HL-60 (cell line): Measurements from ENCODE around the gene SDS.

Experiments
- CTCF ChIP-seq: IDR thresholded peaks from one replicate; pipeline ENCODE4 v1.5.1; 2011; ENCODE audit warnings: low read length, control low read depth, inconsistent platforms; ENCODE audit not compliant: insufficient read depth
- GABPA ChIP-seq: IDR thresholded peaks from 2 replicates; pipeline ENCODE4 v1.6.1; 2012; ENCODE audit warnings: low read depth

DNA sequence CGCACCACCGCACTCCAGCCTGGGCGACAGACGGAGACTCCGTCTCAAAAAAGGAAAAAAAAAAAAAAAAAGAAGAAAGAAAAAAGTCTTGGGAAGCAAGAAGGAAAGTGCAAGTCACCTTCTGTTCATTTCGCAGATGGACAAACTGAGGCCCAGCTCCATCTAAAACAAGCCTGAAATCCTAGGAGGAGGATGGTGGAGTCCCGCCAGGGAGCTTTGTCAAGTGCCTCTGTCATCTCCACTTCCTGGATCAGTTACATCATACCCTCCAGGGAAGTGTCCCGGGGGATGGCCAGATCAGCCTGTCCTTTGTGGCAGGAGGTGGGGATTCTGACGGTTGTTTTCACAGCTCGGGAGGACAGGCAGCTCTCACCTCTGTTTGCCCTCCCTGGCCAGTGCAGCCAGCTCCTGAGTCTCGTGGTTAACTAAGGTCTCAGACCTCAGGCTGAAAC, 9.8 kb upstream of the SDS start:
- no peak for TF ChIP-seq CTCF
- no peak for TF ChIP-seq GABPA
